Stimulated activated CD8-positive, alpha-beta memory T cell treated with anti-CD3 and anti-CD28 coated beads, Interleukin-2, amount 100 ng/mL, for 1 hour (primary cell): ENCODE data around the gene CD300C.
"Not testable (repeated sequence)": the region's sequence is repeated elsewhere in the genome, so short reads cannot be mapped to it uniquely, and the experiment has no call there.

Source experiments
- DNase-seq, 2 donors: peaks; one replicate each; pipeline ENCODE4 v3.0.0-alpha.2; 2020; ENCODE audit warnings: low read depth in 2 of 2

The CD300C gene

GRCh38 chr17:74545843-74546230, at the start of gene CD300C:
CD300C (minus strand) TSS chr17:74546115; CDS start chr17:74545782, 333 bp downstream.
- no peak for DNase-seq

- no peak for DNase-seq
Measured at GRCh38 chr17:74595037-74595750, 49.3 kb upstream of the CD300C start.

- DNase-seq: no peak
Measured at GRCh38 chr17:74592087-74592990, 46.4 kb upstream of the CD300C start, which contains the start of gene CD300LD. CD300LD (minus strand) TSS chr17:74592283; CDS start chr17:74592202, 81 bp downstream.

- no peak for DNase-seq
Measured at GRCh38 chr17:74591503-74591902, 45.6 kb upstream of the CD300C start.

- no peak for DNase-seq
Measured at GRCh38 chr17:74585711-74586110, 39.8 kb upstream of the CD300C start.

- no peak for DNase-seq
Measured at GRCh38 chr17:74584292-74585060, 38.6 kb upstream of the CD300C start.

GRCh38 chr17:74582633-74583032, 36.7 kb upstream of the CD300C start:
- DNase-seq: no peak

GRCh38 chr17:74579900-74580299, 34.0 kb upstream of the CD300C start:
- DNase-seq: no peak

- DNase-seq: no peak
Measured at GRCh38 chr17:74578979-74579378, 33.1 kb upstream of the CD300C start.

GRCh38 chr17:74574489-74575142, 28.7 kb upstream of the CD300C start:
- DNase-seq: no peak

GRCh38 chr17:74573635-74574034, 27.7 kb upstream of the CD300C start:
- DNase-seq: not testable (repeated sequence)

GRCh38 chr17:74573169-74573568, 27.3 kb upstream of the CD300C start:
- no peak for DNase-seq

GRCh38 chr17:74571621-74572270, 25.8 kb upstream of the CD300C start:
- no peak for DNase-seq

- DNase-seq: no peak
Measured at GRCh38 chr17:74569020-74570003, 23.4 kb upstream of the CD300C start.

GRCh38 chr17:74568106-74568873, 22.4 kb upstream of the CD300C start:
- no peak for DNase-seq

GRCh38 chr17:74567397-74567796, 21.5 kb upstream of the CD300C start, which contains the start of gene CD300H:
CD300H (minus strand) TSS chr17:74567509.
- DNase-seq: no peak

- no peak for DNase-seq
Measured at GRCh38 chr17:74566132-74566753, 20.3 kb upstream of the CD300C start.

GRCh38 chr17:74565126-74565525, 19.2 kb upstream of the CD300C start:
- no peak for DNase-seq
